ENCODE results near the gene NEK5.

The NEK5 gene

DNA sequence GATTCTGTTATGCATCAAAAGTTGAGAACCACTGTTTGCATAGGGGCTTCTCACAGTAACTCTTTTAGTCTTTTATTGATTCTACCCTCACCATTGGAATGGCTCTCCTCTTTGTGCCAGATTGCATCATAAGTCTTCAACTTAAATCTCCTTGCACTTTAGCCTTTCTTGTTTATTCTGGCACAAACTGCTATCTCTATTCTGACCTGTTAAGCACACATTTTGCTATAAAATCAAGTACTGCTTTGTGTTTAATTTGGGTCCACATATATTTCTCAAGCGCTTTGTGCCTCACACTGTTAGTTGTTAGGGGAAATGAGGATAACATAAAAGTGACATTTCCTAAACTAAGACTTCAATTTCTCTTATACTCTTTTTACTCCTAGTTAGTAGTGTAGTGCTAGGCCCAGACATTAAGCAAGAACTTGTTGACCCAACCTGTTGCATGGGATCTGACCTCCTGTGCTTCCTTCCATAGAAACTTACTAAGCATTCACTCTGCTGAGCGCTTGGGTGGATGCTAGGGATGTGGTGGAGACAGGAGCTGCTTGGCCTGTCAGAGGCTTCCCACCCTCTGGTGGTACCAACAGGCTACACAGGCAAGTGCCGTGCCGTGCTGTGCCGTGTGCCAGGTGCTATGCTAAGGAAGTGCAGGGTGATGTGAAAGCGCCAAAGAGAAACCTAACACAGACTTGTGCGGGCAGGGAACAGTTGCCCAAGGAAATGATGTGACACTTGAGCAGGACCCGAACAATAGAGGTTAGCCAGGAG, 103.2 kb downstream of the NEK5 start:
- peaks cover 30% of the 10 kb centered on the region for H3K9me3 Mint-ChIP-seq
- DNase-seq (no peak), ATAC-seq (no peak)
- H3K27me3 Mint-ChIP-seq, result no peaks in the 10 kb centered on the region
- peaks cover 83% of the 10 kb centered on the region for H3K36me3 Mint-ChIP-seq (ENCODE audit: low read depth)
- H3K27ac Mint-ChIP-seq, result no peak overlapping the region
- peaks cover 3% of the 10 kb centered on the region for H3K4me1 Mint-ChIP-seq
- H3K4me3 Mint-ChIP-seq, result no peak overlapping the region

DNA sequence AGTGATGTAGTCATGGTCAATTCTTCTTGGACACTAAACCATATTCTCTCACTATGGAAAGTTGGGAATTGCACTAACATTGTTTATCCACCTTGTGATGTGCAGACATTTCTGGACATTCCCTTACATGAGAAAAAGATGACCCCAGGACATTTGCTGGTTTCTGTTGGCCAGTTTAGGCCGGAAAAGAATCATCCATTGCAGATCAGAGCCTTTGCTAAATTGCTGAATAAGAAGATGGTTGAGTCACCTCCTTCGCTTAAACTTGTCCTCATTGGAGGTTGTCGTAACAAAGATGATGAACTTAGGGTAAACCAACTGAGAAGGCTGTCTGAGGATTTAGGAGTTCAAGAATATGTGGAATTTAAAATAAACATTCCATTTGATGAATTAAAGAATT, 104.4 kb downstream of the NEK5 start, which contains the start of gene UTP14C:
UTP14C (plus strand) TSS at position 211 of the 400 bp plus-strand sequence. CDS start 4,114 bp downstream, outside the sequence.
- no peak for ATAC-seq
- Mint-ChIP-seq H3K36me3 (ENCODE audit: low read depth) (peaks cover 81% of the 10 kb centered on the region), H3K4me1 (peaks cover 3% of the 10 kb centered on the region), H3K27me3 (no peaks in the 10 kb centered on the region), H3K27ac (no peak within 1 kb of the TSS), H3K4me3 (no peak within 1 kb of the TSS), H3K9me3 (peaks cover 20% of the 10 kb centered on the region)
- DNase-seq, result no peak

DNA sequence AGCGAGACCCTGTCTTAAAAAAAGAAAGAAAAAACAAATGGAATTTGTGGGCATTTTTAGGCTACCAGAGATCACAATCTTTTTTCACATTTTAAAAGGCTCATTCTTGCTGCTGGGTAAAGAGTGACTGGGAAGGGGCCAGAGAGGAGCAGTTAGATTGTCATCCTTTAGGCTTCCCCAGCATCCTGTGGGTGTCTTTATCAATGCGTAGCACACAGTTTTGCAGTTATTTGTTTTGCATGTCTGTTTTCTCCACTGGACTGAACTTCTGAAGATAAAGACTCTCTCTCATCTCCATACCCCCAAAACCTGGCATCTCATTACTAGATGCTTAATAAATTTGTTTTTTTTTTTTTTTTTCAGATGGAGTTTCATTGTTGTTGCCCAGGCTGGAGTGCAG, 106.5 kb downstream of the NEK5 start:
- ATAC-seq (no peak), DNase-seq (no peak)
- Mint-ChIP-seq H3K4me3 (no peak overlapping the region), H3K9me3 (peaks cover 12% of the 10 kb centered on the region), H3K36me3 (ENCODE audit: low read depth) (peaks cover 71% of the 10 kb centered on the region), H3K27ac (no peak overlapping the region), H3K27me3 (no peaks in the 10 kb centered on the region), H3K4me1 (peaks cover 3% of the 10 kb centered on the region)

DNA sequence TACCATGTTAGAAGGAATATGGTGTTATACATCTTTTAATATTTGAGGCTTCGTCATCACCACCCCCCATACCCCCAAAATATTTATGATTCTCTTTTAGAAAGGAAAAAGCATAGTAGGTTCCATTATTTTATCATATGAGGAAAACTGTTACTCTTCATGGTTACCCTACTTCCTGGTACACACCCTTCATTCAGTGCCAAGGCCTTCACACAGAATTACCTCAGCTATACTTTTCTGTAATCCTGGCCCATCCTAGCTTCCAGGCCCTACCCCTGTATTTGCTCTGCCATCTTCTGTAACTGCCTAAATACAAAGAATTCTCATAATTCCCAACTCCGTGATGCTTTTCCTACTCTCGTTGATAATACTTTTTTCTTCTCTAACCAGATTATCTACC, 108.7 kb downstream of the NEK5 start:
- ATAC-seq (no peak), DNase-seq (no peak)
- Mint-ChIP-seq H3K27me3 (no peaks in the 10 kb centered on the region), H3K4me3 (no peak overlapping the region), H3K9me3 (no peaks in the 10 kb centered on the region), H3K36me3 (ENCODE audit: low read depth) (peaks cover 59% of the 10 kb centered on the region), H3K4me1 (peaks cover 3% of the 10 kb centered on the region), H3K27ac (no peak overlapping the region)

DNA sequence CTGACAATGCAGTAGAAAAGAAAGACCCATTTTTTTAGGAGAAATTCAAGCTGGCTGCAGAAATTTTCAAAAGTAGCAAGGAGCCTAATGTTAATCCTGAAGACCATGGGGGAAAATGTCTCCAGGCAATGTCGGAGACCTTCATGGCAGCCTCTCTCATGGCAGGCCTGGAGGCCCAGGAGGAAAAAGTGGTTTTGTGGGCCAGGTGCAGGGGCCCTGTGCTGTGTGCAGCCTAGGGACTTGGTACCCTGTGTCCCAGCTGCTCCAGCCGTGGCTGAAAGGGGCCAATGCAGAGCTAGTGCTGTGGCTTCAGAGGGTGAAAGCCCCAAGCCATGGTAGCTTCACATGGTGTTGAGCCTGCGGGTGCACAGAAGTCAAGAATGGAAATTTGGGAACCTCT, 112.6 kb downstream of the NEK5 start:
- peaks cover under 1% of the 10 kb centered on the region for H3K27me3 Mint-ChIP-seq
- peaks cover 33% of the 10 kb centered on the region for H3K36me3 Mint-ChIP-seq (ENCODE audit: low read depth)
- no peak overlapping the region for H3K27ac Mint-ChIP-seq
- H3K4me3 Mint-ChIP-seq, result no peak overlapping the region
- no peak for DNase-seq
- H3K9me3 Mint-ChIP-seq, result no peaks in the 10 kb centered on the region
- ATAC-seq, result no peak
- H3K4me1 Mint-ChIP-seq, result peaks cover 13% of the 10 kb centered on the region

DNA sequence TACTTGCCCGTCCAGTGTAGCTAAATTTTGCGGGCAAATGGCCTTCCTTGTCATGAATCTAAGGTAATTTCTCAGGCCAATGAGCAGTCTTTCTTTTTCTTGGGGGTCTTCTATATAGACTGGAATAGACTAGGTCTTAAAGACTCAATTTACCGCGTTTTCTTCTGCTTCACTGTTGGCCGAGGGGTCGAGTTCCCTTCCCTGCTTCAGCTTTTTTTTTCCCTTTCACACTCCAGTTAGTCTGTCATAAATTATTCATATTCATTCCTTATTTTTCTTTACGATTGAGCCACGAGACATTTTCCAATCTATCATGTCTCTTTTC, 116.4 kb downstream of the NEK5 start:
- H3K27ac Mint-ChIP-seq, result peak overlapping the region; percentile 92
- no peaks in the 10 kb centered on the region for H3K9me3 Mint-ChIP-seq
- peaks cover 23% of the 10 kb centered on the region for H3K27me3 Mint-ChIP-seq
- ATAC-seq, result peak; percentile 1
- peak overlapping the region; percentile 99 for H3K4me3 Mint-ChIP-seq
- H3K4me1 Mint-ChIP-seq, result peaks cover 18% of the 10 kb centered on the region
- H3K36me3 Mint-ChIP-seq (ENCODE audit: low read depth), result peaks cover 10% of the 10 kb centered on the region
- no peak for DNase-seq

DNA sequence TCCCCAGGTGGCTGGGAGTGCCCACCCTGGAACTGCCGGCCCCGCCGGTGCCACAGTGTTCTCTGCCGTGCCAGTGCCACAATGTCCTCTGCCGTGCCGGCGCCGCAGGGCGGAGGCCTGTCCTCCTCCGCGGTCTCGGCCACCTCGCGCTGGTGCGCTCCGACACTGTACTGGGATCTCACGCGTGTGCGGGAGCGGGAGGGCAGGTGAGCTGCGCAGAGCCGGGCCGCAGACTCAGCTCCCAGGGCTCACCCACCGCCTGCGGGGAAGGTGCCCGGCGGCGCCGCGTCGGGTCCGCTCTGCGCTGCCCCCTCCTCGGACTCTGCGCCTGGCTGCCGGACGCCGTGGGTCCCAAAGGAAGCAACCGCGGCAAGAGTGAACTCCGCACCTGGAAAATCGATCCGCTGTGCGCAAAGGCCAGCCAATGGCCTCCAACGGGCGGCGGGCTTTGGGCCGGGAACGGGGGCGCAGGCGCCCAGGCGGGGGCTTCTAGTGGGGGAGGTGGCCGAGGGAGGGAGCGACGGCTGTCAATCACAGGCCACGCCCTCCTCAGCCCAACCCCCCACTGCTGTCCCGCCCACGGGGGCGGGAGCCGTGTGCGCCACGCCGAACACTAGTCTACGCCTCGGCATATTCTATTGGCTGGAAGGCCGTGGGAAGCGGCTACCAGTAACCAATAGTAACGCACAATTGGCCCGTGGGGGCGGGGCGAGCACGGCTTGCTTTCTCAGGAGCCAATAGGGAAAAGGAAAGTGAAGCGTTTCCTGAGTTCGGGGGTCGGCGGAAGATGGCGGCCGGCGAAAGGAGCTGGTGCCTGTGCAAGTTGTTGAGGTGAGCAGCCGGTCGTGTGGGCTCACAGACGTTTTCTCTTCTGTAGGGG, 117.0 kb downstream of the NEK5 start, which contains the start of gene ALG11:
ALG11 (plus strand) TSS at position 767 of the 880 bp plus-strand sequence; CDS start at position 788, 21 bp downstream.
- DNase-seq (peak; percentile 99), ATAC-seq (peak; percentile 98)
- Mint-ChIP-seq H3K4me3 (peak within 1 kb of the TSS; percentile 99), H3K36me3 (ENCODE audit: low read depth) (peaks cover 9% of the 10 kb centered on the region), H3K27me3 (peaks cover 23% of the 10 kb centered on the region), H3K9me3 (no peaks in the 10 kb centered on the region), H3K4me1 (peaks cover 18% of the 10 kb centered on the region), H3K27ac (peak within 1 kb of the TSS; percentile 92)

DNA sequence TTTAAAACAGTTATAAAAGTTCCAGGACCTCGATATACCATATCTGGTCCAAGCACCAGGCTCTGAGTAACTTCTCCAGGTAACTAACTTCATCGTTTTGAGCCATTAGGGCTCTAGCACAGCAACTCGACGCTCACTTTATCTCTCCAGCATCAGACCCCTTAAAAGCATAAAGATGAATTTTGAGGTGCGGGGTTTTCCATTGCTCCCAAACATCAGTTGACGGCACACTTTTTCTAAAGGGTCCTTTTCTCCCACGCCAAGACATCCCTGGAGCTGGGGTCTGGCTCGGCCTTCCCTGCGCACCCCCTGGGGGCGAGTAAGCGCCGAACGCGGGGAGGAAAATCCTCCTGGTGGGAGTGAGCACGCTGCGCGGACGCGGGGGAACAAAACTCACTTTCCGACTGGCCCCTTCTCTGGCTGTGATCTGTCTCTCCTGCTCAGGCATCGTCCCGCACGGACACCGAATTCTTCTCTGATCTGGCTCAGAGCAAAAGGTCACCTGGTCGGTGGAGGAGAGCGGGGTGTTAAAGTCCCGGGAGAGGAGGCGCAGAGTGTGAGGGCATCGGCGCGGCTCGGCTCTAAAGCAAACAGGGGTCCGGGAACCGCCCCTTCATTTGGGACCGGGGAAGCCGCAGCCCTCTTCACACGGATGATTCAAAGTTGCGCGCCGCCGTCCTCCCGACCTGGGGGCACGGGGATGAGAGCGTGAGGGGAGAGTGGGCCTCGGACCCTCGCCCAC, 117.8 kb downstream of the NEK5 start, which contains the start of gene ATP7B:
ATP7B (minus strand) TSS at position 561 of the 742 bp plus-strand sequence; CDS start at position 448, 113 bp downstream.
- Mint-ChIP-seq H3K36me3 (ENCODE audit: low read depth) (peaks cover 4% of the 10 kb centered on the region), H3K9me3 (no peaks in the 10 kb centered on the region), H3K4me3 (peak within 1 kb of the TSS; percentile 99), H3K4me1 (peaks cover 18% of the 10 kb centered on the region), H3K27me3 (peaks cover 23% of the 10 kb centered on the region), H3K27ac (peak within 1 kb of the TSS; percentile 92)
- peak; percentile 13 for ATAC-seq
- peak; percentile 24 for DNase-seq

DNA sequence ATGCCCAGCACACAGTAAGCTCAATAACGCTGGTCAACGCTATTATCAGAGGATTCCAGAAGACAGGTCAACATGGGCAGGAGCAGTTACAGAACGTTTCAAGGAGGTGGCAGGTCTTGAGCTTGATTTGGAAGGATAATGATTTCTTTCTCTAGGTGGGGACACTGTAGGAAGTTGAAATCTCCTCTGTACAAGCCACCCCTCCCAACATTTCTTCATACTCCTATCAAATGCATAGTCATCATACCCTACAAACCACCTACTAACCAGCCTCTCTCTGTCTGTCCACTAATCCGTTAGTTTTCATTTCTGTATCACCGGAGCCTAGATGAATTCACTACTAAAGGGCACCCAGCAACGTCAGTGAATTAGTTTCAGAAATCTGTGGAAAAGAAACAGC, 118.9 kb downstream of the NEK5 start:
- H3K36me3 Mint-ChIP-seq (ENCODE audit: low read depth), result no peaks in the 10 kb centered on the region
- H3K4me3 Mint-ChIP-seq, result no peak overlapping the region
- no peaks in the 10 kb centered on the region for H3K9me3 Mint-ChIP-seq
- H3K4me1 Mint-ChIP-seq, result peaks cover 15% of the 10 kb centered on the region
- ATAC-seq (no peak), DNase-seq (no peak)
- H3K27me3 Mint-ChIP-seq, result peaks cover 23% of the 10 kb centered on the region
- H3K27ac Mint-ChIP-seq, result no peak overlapping the region

DNA sequence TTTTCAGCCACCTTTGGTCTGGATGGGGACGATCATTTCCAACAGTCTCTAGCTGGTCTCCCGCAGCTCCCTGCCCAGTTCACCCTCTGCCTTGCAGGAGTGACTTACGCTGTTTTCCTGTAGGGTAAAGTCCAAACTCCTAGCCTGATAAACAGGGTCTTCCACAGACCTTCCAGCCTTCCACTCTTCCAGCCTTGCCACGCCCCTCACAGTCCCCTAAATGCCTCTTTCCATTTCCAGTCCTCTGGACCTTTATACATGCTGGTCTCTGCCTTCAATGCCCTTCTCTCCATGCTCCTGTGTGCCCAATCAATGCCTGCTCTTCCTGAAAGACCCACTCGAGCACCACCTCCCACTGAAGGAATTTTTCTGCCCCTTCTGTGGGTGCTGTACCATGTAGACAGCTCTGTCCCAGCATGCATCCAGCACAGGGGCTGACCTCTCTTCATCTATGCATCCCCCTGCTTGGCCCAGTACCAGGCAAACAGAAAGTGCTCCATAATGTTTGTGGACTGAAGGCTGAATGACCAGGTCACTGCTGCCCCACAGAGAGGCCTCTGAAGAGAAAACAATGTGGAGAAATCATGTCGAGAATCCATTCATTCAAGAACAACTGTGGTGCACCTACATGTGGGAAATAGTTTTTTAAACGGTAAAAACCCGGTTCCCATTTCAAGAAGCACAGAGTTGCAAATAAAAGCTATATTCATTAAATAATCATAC, 122.2 kb downstream of the NEK5 start:
- Mint-ChIP-seq H3K27ac (no peak overlapping the region), H3K4me3 (no peak overlapping the region), H3K4me1 (peaks cover 5% of the 10 kb centered on the region), H3K36me3 (ENCODE audit: low read depth) (no peaks in the 10 kb centered on the region), H3K9me3 (no peaks in the 10 kb centered on the region), H3K27me3 (peaks cover 23% of the 10 kb centered on the region)
- ATAC-seq (no peak), DNase-seq (no peak)

DNA sequence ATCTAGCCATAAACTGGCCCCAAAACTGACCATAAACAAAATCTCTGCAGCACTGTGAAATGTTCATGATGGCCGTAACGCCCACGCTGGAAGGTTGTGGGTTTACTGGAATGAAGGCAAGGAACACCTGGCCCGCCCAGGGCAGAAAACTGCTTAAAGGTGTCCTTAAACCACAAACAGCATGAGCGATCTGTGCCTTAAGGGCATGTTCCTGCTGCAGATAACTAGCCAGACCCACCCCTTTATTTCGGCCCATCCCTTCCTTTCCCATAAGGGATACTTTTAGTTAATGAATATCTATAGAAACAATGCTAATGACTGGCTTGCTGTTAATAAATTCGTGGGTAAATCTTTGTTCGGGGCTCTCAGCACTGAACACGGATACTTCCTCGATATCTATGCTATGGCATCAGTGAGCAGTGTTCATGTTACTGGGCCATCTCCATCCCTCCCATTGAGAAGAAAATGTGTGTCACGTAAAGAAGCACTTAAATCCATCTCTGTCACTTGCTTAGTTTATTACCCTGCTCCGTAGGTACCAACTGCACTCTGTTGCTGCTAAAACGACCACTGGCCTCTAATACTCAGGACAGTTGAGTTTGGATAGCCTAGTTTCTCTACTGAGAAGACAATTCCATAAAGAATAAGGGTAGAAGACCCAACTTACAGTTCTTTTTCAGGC, 122.9 kb downstream of the NEK5 start:
- no peaks in the 10 kb centered on the region for H3K36me3 Mint-ChIP-seq (ENCODE audit: low read depth)
- H3K4me1 Mint-ChIP-seq, result peaks cover 2% of the 10 kb centered on the region
- ATAC-seq (no peak), DNase-seq (no peak)
- peaks cover 19% of the 10 kb centered on the region for H3K27me3 Mint-ChIP-seq
- H3K4me3 Mint-ChIP-seq, result no peak overlapping the region
- no peak overlapping the region for H3K27ac Mint-ChIP-seq
- H3K9me3 Mint-ChIP-seq, result no peaks in the 10 kb centered on the region

DNA sequence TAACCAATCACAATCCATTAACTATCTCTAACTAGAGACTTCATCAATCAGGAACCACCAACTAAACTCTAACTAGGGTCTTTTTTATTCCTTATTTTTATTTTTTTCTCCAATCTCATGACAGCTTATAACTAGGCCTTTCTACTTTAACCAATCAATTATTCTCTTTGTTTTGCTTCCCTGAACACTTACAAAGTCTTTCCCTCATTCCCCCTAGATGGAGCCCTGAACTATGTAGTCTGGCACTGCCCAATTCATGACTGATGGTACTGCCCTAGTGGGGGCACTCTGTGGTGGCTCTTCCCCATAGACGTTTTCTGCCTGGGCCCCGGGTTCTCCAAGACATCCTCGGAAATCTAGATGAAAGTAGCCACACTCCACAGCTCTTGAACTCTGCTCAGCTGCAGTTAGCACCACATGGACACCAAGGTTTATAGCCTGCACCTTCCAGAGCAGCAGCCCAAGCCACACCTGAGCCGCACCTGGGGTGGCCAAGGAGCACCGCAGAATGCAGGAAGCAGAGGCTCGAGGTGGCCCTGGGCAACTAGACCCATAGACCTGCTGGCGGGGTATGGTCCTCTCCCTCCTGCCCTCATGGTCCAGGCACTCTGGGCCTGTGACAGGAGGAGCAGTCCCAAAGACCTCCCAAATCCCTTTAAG, 124.2 kb downstream of the NEK5 start:
- Mint-ChIP-seq H3K9me3 (no peaks in the 10 kb centered on the region), H3K4me1 (no peaks in the 10 kb centered on the region), H3K36me3 (ENCODE audit: low read depth) (no peaks in the 10 kb centered on the region), H3K4me3 (no peak overlapping the region), H3K27ac (no peak overlapping the region), H3K27me3 (peaks cover 15% of the 10 kb centered on the region)
- peak; percentile 23 for ATAC-seq
- DNase-seq, result no peak

DNA sequence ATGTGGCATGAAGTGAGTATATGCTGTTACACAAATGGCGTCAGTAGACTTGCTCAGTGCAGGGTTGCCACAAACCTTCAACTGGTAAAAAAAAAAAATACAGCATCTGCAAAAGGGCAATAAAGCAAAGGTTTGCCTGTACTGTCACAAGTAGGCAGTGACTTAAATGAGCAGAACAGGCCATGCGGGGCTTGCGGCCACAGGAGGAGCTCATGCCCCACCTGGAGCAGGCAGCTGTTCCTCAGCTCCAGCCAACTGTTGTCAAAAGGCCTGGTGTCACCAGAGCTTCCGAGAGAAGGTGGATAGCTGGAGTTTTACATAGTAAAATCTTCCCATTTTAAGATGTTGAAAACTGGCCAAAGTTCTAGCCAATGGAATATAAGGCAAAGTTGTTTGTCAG, 125.3 kb downstream of the NEK5 start:
- Mint-ChIP-seq H3K27ac (no peak overlapping the region), H3K9me3 (no peaks in the 10 kb centered on the region), H3K4me3 (no peak overlapping the region), H3K4me1 (no peaks in the 10 kb centered on the region), H3K36me3 (ENCODE audit: low read depth) (no peaks in the 10 kb centered on the region), H3K27me3 (peaks cover 12% of the 10 kb centered on the region)
- ATAC-seq (no peak), DNase-seq (no peak)
